ENCODE data around the gene FBXO45. TPM values are rescaled to one million over a fixed set of nuclear protein-coding genes. Genes with fewer than 3 reads are reported as not detected.

The FBXO45 gene
- total and polyA plus RNA-seq, 9 of the 15 experiments (the other 6 are each of a cell fraction or from before 2014, with no cell fraction given), result 15.2 to 52.8 (median 37.0) TPM

DNA sequence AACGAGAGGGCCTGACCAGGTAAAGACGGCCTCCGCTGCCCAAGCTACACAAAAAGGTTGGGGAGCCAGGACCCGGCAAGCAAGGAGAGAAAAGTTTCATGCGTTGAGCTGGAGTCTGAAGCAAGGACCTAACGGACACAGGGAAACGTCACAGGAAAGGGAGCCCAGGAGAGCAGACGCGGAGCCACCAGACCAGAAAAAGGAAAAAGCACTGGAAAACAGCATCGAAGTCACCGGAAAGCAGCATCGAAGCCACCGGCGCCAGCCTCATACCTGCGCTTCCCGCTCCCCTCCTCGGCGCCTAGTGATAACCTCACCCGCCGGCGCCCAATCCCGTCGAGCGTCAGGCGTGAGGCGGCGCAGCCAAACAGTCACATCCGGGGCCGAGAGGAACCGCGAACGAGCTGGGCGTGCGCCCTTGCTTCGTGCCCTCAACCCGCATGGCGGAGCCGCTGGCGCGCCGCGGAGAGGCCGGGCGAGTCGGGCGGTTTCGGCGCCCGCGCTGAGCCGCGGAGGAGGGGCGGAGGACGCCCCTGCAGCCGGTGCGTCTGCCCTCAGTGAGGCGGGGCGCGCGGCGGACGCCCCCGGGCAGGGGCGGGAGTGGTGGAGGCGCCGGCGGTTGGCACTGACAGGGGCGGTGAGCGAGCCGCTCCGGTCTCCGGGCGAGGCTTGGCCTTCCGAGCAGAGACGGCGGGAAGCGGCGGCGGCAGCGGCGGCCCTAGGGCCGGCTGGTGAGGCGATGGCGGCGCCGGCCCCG is at the start of gene FBXO45, which contains the start of gene WDR53 (continued):
- no peak for TF ChIP-seq CEBPG (CRISPR knock-in tag; IDR thresholded peaks at IDR 0.05)
- no peak for TF ChIP-seq CEBPG (tag; conservative IDR thresholded peaks at IDR 0.05 in 1 of 2, IDR thresholded peaks at IDR 0.05 in 1 of 2)
- no peak for TF ChIP-seq ZNF134 (CRISPR knock-in tag; conservative IDR thresholded peaks at IDR 0.05)
- TF ChIP-seq DEAF1 (CRISPR knock-in tag; IDR thresholded peaks at IDR 0.05), result no peak
- TF ChIP-seq PPARD (CRISPR knock-in tag; IDR thresholded peaks at IDR 0.05), result no peak
- no peak for TF ChIP-seq ZNF77 (CRISPR knock-in tag; IDR thresholded peaks at IDR 0.05)
- no peak; the same call in 1 of the 2 replicates for TF ChIP-seq BRD4 (IDR thresholded peaks at IDR 0.05)
- TF ChIP-seq POLR2G (IDR thresholded peaks at IDR 0.05; ENCODE audit: low read depth, low read length), result peak; percentile 99
- 0 out of 2 replicates have a peak, but pooled peaks have one; percentile 47 for TF ChIP-seq DMBX1 (CRISPR knock-in tag; IDR thresholded peaks at IDR 0.05; ENCODE audit: borderline replicate concordance)
- TF ChIP-seq TRIM28 (IDR thresholded peaks at IDR 0.05), result peak; percentile 53; the same call in 1 of the 2 replicates
- peak; percentile 80; the same call in 1 of the 2 replicates for TF ChIP-seq TFAP4 (CRISPR knock-in tag; IDR thresholded peaks at IDR 0.05; ENCODE audit: borderline replicate concordance)
- peak; percentile 74 for TF ChIP-seq CCNT2 (IDR thresholded peaks at IDR 0.05; ENCODE audit: borderline replicate concordance, extremely low read depth, insufficient read length, low read depth, low read length)
- no peak for TF ChIP-seq ZKSCAN1 (IDR thresholded peaks at IDR 0.05; ENCODE audit: low read depth, low read length)
- no peak for TF ChIP-seq ZNF280A (IDR thresholded peaks at IDR 0.05; ENCODE audit: low read depth, partially characterized antibody)
- no peak; the same call in 1 of the 2 replicates for TF ChIP-seq ARID1B (IDR thresholded peaks at IDR 0.05)
- no peak for TF ChIP-seq SMARCB1 (IDR thresholded peaks at IDR 0.05; ENCODE audit: insufficient read length, low read depth)
- no peak for TF ChIP-seq POLR3A (IDR thresholded peaks at IDR 0.05; ENCODE audit: borderline replicate concordance, extremely low read depth, insufficient read depth, insufficient read length)
- no peak for TF ChIP-seq YBX1 (IDR thresholded peaks at IDR 0.05)
- no peak for TF ChIP-seq CCAR2 (IDR thresholded peaks at IDR 0.05; ENCODE audit: low read depth, low read length)
- 0 out of 2 replicates have a peak, but pooled peaks have one; percentile 30 for TF ChIP-seq ZNF41 (CRISPR knock-in tag; conservative IDR thresholded peaks at IDR 0.05)
- peak; percentile 92 for TF ChIP-seq ETS1 (conservative IDR thresholded peaks at IDR 0.05; ENCODE audit: control insufficient read depth, low read depth, low read length)
- TF ChIP-seq RAD21 (CRISPR knock-in tag; conservative IDR thresholded peaks at IDR 0.05 in 1 of 2, IDR thresholded peaks at IDR 0.05 in 1 of 2), result no peak
- TF ChIP-seq ZNF707 (CRISPR knock-in tag; conservative IDR thresholded peaks at IDR 0.05), result no peak
